Hepatocyte (in vitro differentiated cells): Measurements from ENCODE around the gene SYNDIG1.

ENCODE experiments used
- EZH2 ChIP-seq: fragments of 200-600 bp; sonication (generic); IDR thresholded peaks from 2 replicates; pipeline ENCODE4 v1.6.1; 2016; ENCODE audit warnings: antibody characterized with exemption, mild to moderate bottlenecking, borderline replicate concordance
- EZH2phosphoT487 ChIP-seq: fragments of 200-600 bp; sonication (generic); IDR thresholded peaks from one replicate; pipeline ENCODE4 v1.6.1; 2018; ENCODE audit warnings: antibody characterized with exemption, mild to moderate bottlenecking, low read depth, moderate library complexity; ENCODE audit not compliant: unreplicated experiment, severe bottlenecking
- TF ChIP-seq, protein P1 (sequence below): fragments of 200-600 bp; sonication (generic); IDR thresholded peaks from 2 replicates; pipeline ENCODE4 v1.5.1; 2016; ENCODE audit warnings: antibody characterized with exemption, mild to moderate bottlenecking; ENCODE audit not compliant: poor library complexity

DNA sequence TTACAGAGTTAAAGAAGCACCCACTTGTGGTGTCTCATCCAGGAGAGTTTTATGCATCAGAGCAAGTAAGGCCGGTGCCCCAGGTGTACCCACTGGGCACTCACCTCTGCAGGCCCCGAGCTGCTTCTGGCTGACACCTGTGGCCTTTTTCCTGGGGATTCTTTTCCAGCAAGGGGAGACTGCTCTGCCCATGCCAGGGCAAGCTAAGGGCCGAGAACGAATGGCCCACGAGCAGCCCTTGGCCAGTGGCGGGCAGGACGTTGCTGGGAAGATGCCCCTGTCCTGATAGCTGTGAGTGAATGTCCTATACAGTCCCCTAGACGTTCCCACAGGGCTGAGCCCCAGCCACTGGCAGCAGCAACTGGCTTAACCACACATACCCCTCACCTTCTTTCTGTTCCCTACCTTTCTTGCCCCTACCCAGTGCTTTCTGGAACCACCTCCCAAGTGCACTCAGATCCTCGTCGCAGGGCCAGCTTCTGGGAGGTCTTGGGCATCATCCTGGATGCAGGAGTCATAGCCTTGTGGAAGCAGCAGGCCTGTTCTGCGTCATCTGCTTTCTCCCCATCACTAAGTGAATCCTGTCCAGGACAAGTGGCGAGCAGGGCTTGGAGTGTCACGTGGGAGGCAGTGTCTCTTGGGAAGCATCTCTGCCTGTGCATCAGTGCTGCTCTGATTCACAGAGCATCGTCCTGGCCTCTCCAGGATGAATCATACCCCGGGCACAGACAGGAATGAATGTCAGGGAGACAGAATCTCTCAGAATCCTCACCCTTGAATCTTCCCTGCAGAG lies 32.5 kb downstream of the SYNDIG1 start:
- TF ChIP-seq, protein P1, sequence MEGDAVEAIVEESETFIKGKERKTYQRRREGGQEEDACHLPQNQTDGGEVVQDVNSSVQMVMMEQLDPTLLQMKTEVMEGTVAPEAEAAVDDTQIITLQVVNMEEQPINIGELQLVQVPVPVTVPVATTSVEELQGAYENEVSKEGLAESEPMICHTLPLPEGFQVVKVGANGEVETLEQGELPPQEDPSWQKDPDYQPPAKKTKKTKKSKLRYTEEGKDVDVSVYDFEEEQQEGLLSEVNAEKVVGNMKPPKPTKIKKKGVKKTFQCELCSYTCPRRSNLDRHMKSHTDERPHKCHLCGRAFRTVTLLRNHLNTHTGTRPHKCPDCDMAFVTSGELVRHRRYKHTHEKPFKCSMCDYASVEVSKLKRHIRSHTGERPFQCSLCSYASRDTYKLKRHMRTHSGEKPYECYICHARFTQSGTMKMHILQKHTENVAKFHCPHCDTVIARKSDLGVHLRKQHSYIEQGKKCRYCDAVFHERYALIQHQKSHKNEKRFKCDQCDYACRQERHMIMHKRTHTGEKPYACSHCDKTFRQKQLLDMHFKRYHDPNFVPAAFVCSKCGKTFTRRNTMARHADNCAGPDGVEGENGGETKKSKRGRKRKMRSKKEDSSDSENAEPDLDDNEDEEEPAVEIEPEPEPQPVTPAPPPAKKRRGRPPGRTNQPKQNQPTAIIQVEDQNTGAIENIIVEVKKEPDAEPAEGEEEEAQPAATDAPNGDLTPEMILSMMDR, result no peak
- TF ChIP-seq EZH2phosphoT487 (no peak), EZH2 (no peak)
